Left lung (tissue), 10 donors: Measurements from ENCODE around the gene GINS2. TPM values are rescaled to one million over a fixed set of nuclear protein-coding genes. Genes with fewer than 3 reads are reported as not detected.

Experiments
- ATAC-seq: fragments of 200-7000 bp; cut with Tn5 transposase; one replicate; pipeline ENCODE4 v1.9.1; 2020; ENCODE audit warnings: moderate library complexity
- DNase-seq, 4 donors: peaks; one replicate each; pipeline ENCODE4 v3.0.0-alpha.2; 2013 to 2020
- H3K27ac ChIP-seq, 2 donors: fragments of 200-600 bp; sonication (generic) in 1 of 2; one replicate each; pipeline versions ENCODE4 v1.5.0 to v1.8.0; 2020 to 2021
- H3K27me3 ChIP-seq, 2 donors: fragments of 200-600 bp; sonication (generic) in 1 of 2; one replicate each; pipeline versions ENCODE4 v1.5.0 to v1.8.0; 2020 to 2021
- H3K36me3 ChIP-seq, 2 donors: fragments of 200-600 bp; sonication (generic) in 1 of 2; one replicate each; pipeline versions ENCODE4 v1.5.0 to v1.8.0; 2020 to 2021
- H3K4me1 ChIP-seq, 2 donors: fragments of 200-600 bp; one replicate each; pipeline ENCODE4 v1.8.0; 2021
- H3K4me3 ChIP-seq, 2 donors: fragments of 200-600 bp; sonication (generic) in 1 of 2; one replicate each; pipeline versions ENCODE4 v1.5.0 to v1.8.0; 2020 to 2021; ENCODE audit warnings: mild to moderate bottlenecking in 1 of 2
- H3K9me3 ChIP-seq, 2 donors: fragments of 200-600 bp; sonication (generic) in 1 of 2; one replicate each; pipeline versions ENCODE4 v1.5.0 to v1.8.0; 2020 to 2021
- CTCF ChIP-seq, 2 donors: fragments of 200-600 bp; sonication (generic) in 1 of 2; IDR thresholded peaks; one replicate each; pipeline versions ENCODE4 v1.5.0 to v1.8.0; 2021; ENCODE audit warnings: antibody characterized with exemption in 2 of 2
- intact Hi-C, 2 donors: fragments of 100-400 bp; cut with DNase I; formaldehyde crosslinking; loops; one replicate each; pipeline versions ENCODE4 v1.11.2 to v1.14.2; 2022
- polyA plus RNA-seq, 6 donors: library from polyadenylated mRNA; unstranded; fragments of 120-200 nt; gene quantifications; one replicate each; pipeline ENCODE4 v1.2.1, GENCODE V29; 2013; ENCODE audit not compliant: insufficient read length in 6 of 6
- total RNA-seq, 2 donors: library from RNA; stranded (reverse); fragmentation: NEBNext Ultra II Directional; extraction: Animal tissue kit (Norgen Biotek cat#: 25700); gene quantifications; one replicate each; pipeline ENCODE4 v1.2.1, GENCODE V29; 2021
- donor health status: DM: no; HTN: yes; CAD: no.
- donor health status: DM: no; HTN: no; CAD: no.

Gene GINS2
- total and polyA plus RNA-seq, 8 donors = 4.2 to 17.4 (median 13.8) TPM

- DNase-seq (no peak), ATAC-seq (no peak)
- no peaks in the 10 kb centered on the region for H3K27me3 ChIP-seq
- no peak overlapping the region for H3K27ac ChIP-seq
- H3K4me1 ChIP-seq = peaks cover 0 to 17% of the 10 kb centered on the region in 2 donors
- intact Hi-C loops = no loop called here
- no peaks in the 10 kb centered on the region for H3K36me3 ChIP-seq
- no peaks in the 10 kb centered on the region for H3K9me3 ChIP-seq
- H3K4me3 ChIP-seq = no peak overlapping the region
- no peak for TF ChIP-seq CTCF (IDR thresholded peaks at IDR 0.05)
Measured at GRCh38 chr16:85734311-85735017, 45.7 kb upstream of the GINS2 start.

GRCh38 chr16:85733839-85734170 lies 45.1 kb upstream of the GINS2 start:
- peak overlapping the region in 1 of 2 donors; percentile 14 for H3K4me3 ChIP-seq
- no peaks in the 10 kb centered on the region for H3K27me3 ChIP-seq
- intact Hi-C loops = no loop called here
- no peak for TF ChIP-seq CTCF (IDR thresholded peaks at IDR 0.05)
- DNase-seq (no peak), ATAC-seq (peak; percentile 65)
- no peaks in the 10 kb centered on the region for H3K9me3 ChIP-seq
- peak overlapping the region in 1 of 2 donors; percentile 73 for H3K27ac ChIP-seq
- peaks cover 0 to 17% of the 10 kb centered on the region in 2 donors for H3K4me1 ChIP-seq
- no peaks in the 10 kb centered on the region for H3K36me3 ChIP-seq

GRCh38 chr16:85733155-85733838 lies 44.5 kb upstream of the GINS2 start:
- intact Hi-C loops = no loop called here
- Histone ChIP-seq H3K4me1 (peaks cover 0 to 17% of the 10 kb centered on the region in 2 donors), H3K27me3 (no peaks in the 10 kb centered on the region), H3K36me3 (no peaks in the 10 kb centered on the region), H3K9me3 (no peaks in the 10 kb centered on the region), H3K4me3 (peak overlapping the region in 1 of 2 donors; percentile 14), H3K27ac (peak overlapping the region in 1 of 2 donors; percentile 73)
- peak; percentile 59 for ATAC-seq
- TF ChIP-seq CTCF (IDR thresholded peaks at IDR 0.05) = no peak
- peak in 1 of 4 donors; percentile 55 for DNase-seq

- DNase-seq = no peak
- Histone ChIP-seq H3K36me3 (no peaks in the 10 kb centered on the region), H3K4me1 (peaks cover 0 to 17% of the 10 kb centered on the region in 2 donors), H3K9me3 (no peaks in the 10 kb centered on the region), H3K27me3 (no peaks in the 10 kb centered on the region), H3K4me3 (no peak overlapping the region), H3K27ac (no peak overlapping the region)
- no peak for TF ChIP-seq CTCF (IDR thresholded peaks at IDR 0.05)
- ATAC-seq = no peak
- intact Hi-C loops = no loop called here
Measured at GRCh38 chr16:85731179-85731578, 42.4 kb upstream of the GINS2 start.

- Histone ChIP-seq H3K36me3 (no peaks in the 10 kb centered on the region), H3K9me3 (no peaks in the 10 kb centered on the region), H3K4me1 (peaks cover 0 to 9% of the 10 kb centered on the region in 2 donors), H3K27ac (peak overlapping the region in 1 of 2 donors; percentile 63), H3K4me3 (no peak overlapping the region), H3K27me3 (no peaks in the 10 kb centered on the region)
- intact Hi-C loops = no loop called here
- no peak for ATAC-seq
- no peak for DNase-seq
- no peak for TF ChIP-seq CTCF (IDR thresholded peaks at IDR 0.05)
Measured at GRCh38 chr16:85730186-85730465, 41.4 kb upstream of the GINS2 start.
